ENCODE measurements around the gene FAM13A.

GRCh38 chr4:88823058-88823919, 233.7 kb downstream of the FAM13A start:
- TF ChIP-seq CTCF (IDR thresholded peaks at IDR 0.05; ENCODE audit: insufficient read depth, low read length) (no peak), POLR2AphosphoS5 (IDR thresholded peaks at IDR 0.05; ENCODE audit: low read depth) (no peak), SPI1 (IDR thresholded peaks at IDR 0.05; ENCODE audit: borderline replicate concordance, low read depth) (no peak), REST (IDR thresholded peaks at IDR 0.05; ENCODE audit: insufficient replicate concordance, low read depth) (no peak)

All from HL-60 (cell line).